ENCODE data around the gene KIF23.

DNA sequence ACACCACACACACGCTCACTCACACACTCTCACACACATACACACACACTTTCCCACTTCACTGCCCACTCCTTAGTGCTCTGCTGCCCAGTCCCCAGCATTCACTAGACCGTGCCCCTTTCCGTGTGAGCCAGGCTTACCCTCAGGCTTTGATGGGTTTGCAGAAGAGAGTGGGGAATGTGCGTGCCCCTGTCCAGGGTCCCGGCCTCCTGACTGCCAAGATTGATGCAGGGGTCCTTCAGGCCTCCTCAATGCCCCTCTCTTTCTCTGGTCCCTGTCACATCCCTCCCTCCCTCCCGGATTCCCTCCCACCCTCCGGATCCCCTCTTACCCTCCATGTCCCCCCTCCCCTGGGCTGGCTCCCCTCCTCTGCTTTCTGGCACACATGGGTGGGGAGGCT lies 27.9 kb upstream of the KIF23 start:
- no peak for TF ChIP-seq CTCF (IDR thresholded peaks at IDR 0.05)
- TF ChIP-seq POLR2AphosphoS5 (IDR thresholded peaks at IDR 0.05), result no peak
- TF ChIP-seq POLR2A (IDR thresholded peaks at IDR 0.05), result no peak
- no peak for TF ChIP-seq EP300 (IDR thresholded peaks at IDR 0.05)
